SJCRH30 (cell line): Measurements from ENCODE around the gene DGCR8. TPM values are rescaled to one million over a fixed set of nuclear protein-coding genes. Genes with fewer than 3 reads are reported as not detected.

Experiments
- DNase-seq, 2 experiments: peaks; one replicate each; pipeline ENCODE4 v3.0.0-alpha.2; 2015 to 2020
- H3K27ac ChIP-seq: fragments of 250-450 bp; sonication (Bioruptor Pico); 2 replicates; pipeline ENCODE4 v1.5.1; 2020; ENCODE audit warnings: mild to moderate bottlenecking, moderate library complexity
- H3K27me3 ChIP-seq: fragments of 250-450 bp; sonication (Bioruptor Pico); 2 replicates; pipeline ENCODE4 v1.5.1; 2020; ENCODE audit warnings: mild to moderate bottlenecking, moderate library complexity
- H3K36me3 ChIP-seq: fragments of 250-450 bp; sonication (Bioruptor Pico); 2 replicates; pipeline ENCODE4 v1.5.1; 2020; ENCODE audit warnings: mild to moderate bottlenecking, moderate library complexity
- H3K4me1 ChIP-seq: fragments of 250-450 bp; sonication (Bioruptor Pico); 2 replicates; pipeline ENCODE4 v1.5.1; 2020; ENCODE audit warnings: mild to moderate bottlenecking, moderate library complexity
- H3K4me3 ChIP-seq: fragments of 250-450 bp; sonication (Bioruptor Pico); 2 replicates; pipeline ENCODE4 v1.5.1; 2020; ENCODE audit warnings: mild to moderate bottlenecking, moderate library complexity
- H3K9me3 ChIP-seq: fragments of 250-450 bp; sonication (Bioruptor Pico); replicated peaks from 2 replicates; pipeline ENCODE4 v1.5.1; 2020; ENCODE audit warnings: mild to moderate bottlenecking, moderate library complexity
- total RNA-seq: library from RNA; depleted of rRNA; stranded (reverse); fragments of >200 nt; shearing (Covaris generic); gene quantifications from 2 replicates; pipeline ENCODE4 v1.2.3, GENCODE V29; 2014

DGCR8 gene
- total RNA-seq, 1 experiment from 2014 or later, result 39.3 TPM

GRCh38 chr22:20133930-20134549 lies 54.0 kb downstream of the DGCR8 start:
- DNase-seq, result no peak
- Histone ChIP-seq H3K4me1 (peaks cover 22% of the 10 kb centered on the region), H3K9me3 (no peaks in the 10 kb centered on the region), H3K27me3 (no peaks in the 10 kb centered on the region), H3K27ac (no peak overlapping the region), H3K36me3 (no peaks in the 10 kb centered on the region), H3K4me3 (no peak overlapping the region)

GRCh38 chr22:20135265-20135664 lies 55.2 kb downstream of the DGCR8 start:
- Histone ChIP-seq H3K27me3 (no peaks in the 10 kb centered on the region), H3K4me1 (peaks cover 22% of the 10 kb centered on the region), H3K27ac (no peak overlapping the region), H3K4me3 (no peak overlapping the region), H3K9me3 (no peaks in the 10 kb centered on the region), H3K36me3 (no peaks in the 10 kb centered on the region)
- DNase-seq, result no peak

GRCh38 chr22:20135806-20136602 lies 56.0 kb downstream of the DGCR8 start:
- H3K4me3 ChIP-seq, result no peak overlapping the region
- no peaks in the 10 kb centered on the region for H3K36me3 ChIP-seq
- H3K27me3 ChIP-seq, result no peaks in the 10 kb centered on the region
- H3K9me3 ChIP-seq, result no peaks in the 10 kb centered on the region
- no peak overlapping the region for H3K27ac ChIP-seq
- no peak for DNase-seq
- peaks cover 22% of the 10 kb centered on the region for H3K4me1 ChIP-seq

GRCh38 chr22:20136603-20136873 lies 56.5 kb downstream of the DGCR8 start:
- no peaks in the 10 kb centered on the region for H3K36me3 ChIP-seq
- DNase-seq, result no peak
- H3K4me1 ChIP-seq, result peaks cover 22% of the 10 kb centered on the region
- H3K27me3 ChIP-seq, result no peaks in the 10 kb centered on the region
- H3K27ac ChIP-seq, result no peak overlapping the region
- no peaks in the 10 kb centered on the region for H3K9me3 ChIP-seq
- no peak overlapping the region for H3K4me3 ChIP-seq

GRCh38 chr22:20137113-20137512 lies 57.1 kb downstream of the DGCR8 start:
- no peaks in the 10 kb centered on the region for H3K9me3 ChIP-seq
- no peak overlapping the region for H3K4me3 ChIP-seq
- DNase-seq, result no peak
- no peaks in the 10 kb centered on the region for H3K36me3 ChIP-seq
- peaks cover 22% of the 10 kb centered on the region for H3K4me1 ChIP-seq
- H3K27me3 ChIP-seq, result no peaks in the 10 kb centered on the region
- no peak overlapping the region for H3K27ac ChIP-seq

- Histone ChIP-seq H3K27ac (no peak overlapping the region), H3K27me3 (no peaks in the 10 kb centered on the region), H3K4me1 (peaks cover 22% of the 10 kb centered on the region), H3K9me3 (no peaks in the 10 kb centered on the region), H3K36me3 (no peaks in the 10 kb centered on the region), H3K4me3 (no peak overlapping the region)
- DNase-seq, result peak; percentile 73 to 79
Measured at GRCh38 chr22:20137671-20138416, 57.8 kb downstream of the DGCR8 start.

GRCh38 chr22:20138417-20138738 lies 58.3 kb downstream of the DGCR8 start:
- H3K4me3 ChIP-seq, result no peak overlapping the region
- no peaks in the 10 kb centered on the region for H3K27me3 ChIP-seq
- DNase-seq, result no peak
- no peak overlapping the region for H3K27ac ChIP-seq
- H3K9me3 ChIP-seq, result no peaks in the 10 kb centered on the region
- peaks cover 22% of the 10 kb centered on the region for H3K4me1 ChIP-seq
- H3K36me3 ChIP-seq, result no peaks in the 10 kb centered on the region

- Histone ChIP-seq H3K9me3 (no peaks in the 10 kb centered on the region), H3K4me1 (peaks cover 22% of the 10 kb centered on the region), H3K4me3 (no peak overlapping the region), H3K36me3 (no peaks in the 10 kb centered on the region), H3K27ac (no peak overlapping the region), H3K27me3 (no peaks in the 10 kb centered on the region)
- no peak for DNase-seq
Measured at GRCh38 chr22:20138868-20139267, 58.8 kb downstream of the DGCR8 start.

GRCh38 chr22:20139391-20140106 lies 59.5 kb downstream of the DGCR8 start:
- no peak overlapping the region for H3K27ac ChIP-seq
- H3K9me3 ChIP-seq, result no peaks in the 10 kb centered on the region
- H3K4me1 ChIP-seq, result peaks cover 22% of the 10 kb centered on the region
- no peaks in the 10 kb centered on the region for H3K36me3 ChIP-seq
- no peaks in the 10 kb centered on the region for H3K27me3 ChIP-seq
- H3K4me3 ChIP-seq, result no peak overlapping the region
- DNase-seq, result no peak

- Histone ChIP-seq H3K9me3 (no peaks in the 10 kb centered on the region), H3K36me3 (no peaks in the 10 kb centered on the region), H3K4me3 (no peak overlapping the region), H3K4me1 (peaks cover 22% of the 10 kb centered on the region), H3K27ac (no peak overlapping the region), H3K27me3 (no peaks in the 10 kb centered on the region)
- no peak for DNase-seq
Measured at GRCh38 chr22:20140107-20140445, 60.0 kb downstream of the DGCR8 start.

- H3K4me3 ChIP-seq, result no peak overlapping the region
- H3K27me3 ChIP-seq, result no peaks in the 10 kb centered on the region
- H3K36me3 ChIP-seq, result no peaks in the 10 kb centered on the region
- H3K4me1 ChIP-seq, result peaks cover 22% of the 10 kb centered on the region
- no peak overlapping the region for H3K27ac ChIP-seq
- no peak for DNase-seq
- no peaks in the 10 kb centered on the region for H3K9me3 ChIP-seq
Measured at GRCh38 chr22:20140521-20140964, 60.5 kb downstream of the DGCR8 start.

GRCh38 chr22:20141186-20142077 lies 61.4 kb downstream of the DGCR8 start:
- Histone ChIP-seq H3K9me3 (no peaks in the 10 kb centered on the region), H3K4me3 (no peak overlapping the region), H3K36me3 (no peaks in the 10 kb centered on the region), H3K27me3 (no peaks in the 10 kb centered on the region), H3K4me1 (peaks cover 19% of the 10 kb centered on the region), H3K27ac (no peak overlapping the region)
- DNase-seq, result no peak

GRCh38 chr22:20142711-20143621 lies 62.9 kb downstream of the DGCR8 start:
- peaks cover 4% of the 10 kb centered on the region; the same call in 1 of the 2 replicates for H3K4me1 ChIP-seq
- no peaks in the 10 kb centered on the region for H3K36me3 ChIP-seq
- no peak for DNase-seq
- H3K27ac ChIP-seq, result no peak overlapping the region
- H3K4me3 ChIP-seq, result no peak overlapping the region
- no peaks in the 10 kb centered on the region for H3K27me3 ChIP-seq
- H3K9me3 ChIP-seq, result no peaks in the 10 kb centered on the region
